Liver (tissue), 9 donors: ENCODE measurements around the gene SLC30A3. TPM values are rescaled to one million over a fixed set of nuclear protein-coding genes. Genes with fewer than 3 reads are reported as not detected.

Experiments
- DNase-seq: peaks from one replicate; pipeline ENCODE4 v3.0.0-alpha.2; 2017; ENCODE audit warnings: low spot score
- H3K27ac ChIP-seq, 2 donors: one replicate each; pipeline ENCODE4 v1.7.0; 2013; ENCODE audit warnings: inconsistent platforms in 2 of 2, low read length in 2 of 2, control low read depth in 1 of 2, low read depth in 1 of 2, mild to moderate bottlenecking in 1 of 2
- H3K27me3 ChIP-seq, 4 donors: one replicate each; pipeline versions ENCODE4 v1.6.1 to v1.7.0; 2013; ENCODE audit warnings: low read length in 3 of 4, inconsistent platforms in 1 of 4, mild to moderate bottlenecking in 1 of 4, moderate library complexity in 1 of 4; ENCODE audit not compliant: control insufficient read depth in 4 of 4, insufficient read depth in 4 of 4
- H3K36me3 ChIP-seq, 4 donors: one replicate each; pipeline versions ENCODE4 v1.6.1 to v1.7.0; 2013; ENCODE audit warnings: low read length in 3 of 4, mild to moderate bottlenecking in 3 of 4, low read depth in 1 of 4, moderate library complexity in 1 of 4; ENCODE audit not compliant: control insufficient read depth in 4 of 4, insufficient read depth in 3 of 4
- H3K4me1 ChIP-seq, 4 donors: one replicate each; pipeline versions ENCODE4 v1.6.1 to v1.7.0; 2013; ENCODE audit warnings: low read length in 3 of 4, mild to moderate bottlenecking in 3 of 4, moderate library complexity in 1 of 4; ENCODE audit not compliant: control insufficient read depth in 4 of 4, insufficient read depth in 4 of 4
- H3K4me3 ChIP-seq, 3 donors: one replicate each; pipeline versions ENCODE4 v1.6.1 to v1.7.0; 2013; ENCODE audit warnings: low read length in 3 of 3, control low read depth in 1 of 3, low read depth in 1 of 3, mild to moderate bottlenecking in 1 of 3
- H3K9ac ChIP-seq, 2 donors: one replicate each; pipeline ENCODE4 v1.7.0; 2013; ENCODE audit warnings: low read length in 2 of 2, mild to moderate bottlenecking in 2 of 2, moderate library complexity in 2 of 2, control low read depth in 1 of 2, low read depth in 1 of 2
- H3K9me3 ChIP-seq, 4 donors: one replicate each; pipeline versions ENCODE4 v1.6.1 to v1.7.0; 2013; ENCODE audit warnings: low read length in 3 of 4; ENCODE audit not compliant: control insufficient read depth in 4 of 4
- CTCF ChIP-seq: fragments of 150-350 bp; IDR thresholded peaks from 2 replicates; pipeline ENCODE4 v1.5.1; 2017; ENCODE audit warnings: improper control_type of control experiment, low read depth, low read length; ENCODE audit not compliant: missing input control
- FOXA1 ChIP-seq: IDR thresholded peaks from 2 replicates; pipeline ENCODE4 v1.6.1; 2016; ENCODE audit warnings: antibody characterized with exemption
- FOXA2 ChIP-seq: IDR thresholded peaks from 2 replicates; pipeline ENCODE4 v1.6.1; 2016; ENCODE audit warnings: antibody characterized with exemption
- HNF4A ChIP-seq, 2 donors: conservative IDR thresholded peaks; 2 replicates each; pipeline ENCODE4 v1.6.1; 2016; ENCODE audit warnings: antibody characterized with exemption in 2 of 2, mild to moderate bottlenecking in 2 of 2
- HNF4G ChIP-seq: IDR thresholded peaks from 2 replicates; pipeline ENCODE4 v1.6.1; 2016; ENCODE audit warnings: antibody characterized with exemption
- JUND ChIP-seq, 2 donors: IDR thresholded peaks; 2 replicates each; pipeline ENCODE4 v1.6.1; 2016; ENCODE audit warnings: antibody characterized with exemption in 2 of 2
- NR2F2 ChIP-seq: IDR thresholded peaks from 2 replicates; pipeline ENCODE4 v1.6.1; 2016; ENCODE audit warnings: antibody characterized with exemption
- RAD21 ChIP-seq, 2 donors: IDR thresholded peaks; 2 replicates each; pipeline ENCODE4 v1.6.1; 2016; ENCODE audit warnings: antibody characterized with exemption in 2 of 2, mild to moderate bottlenecking in 2 of 2
- SP1 ChIP-seq: IDR thresholded peaks from 2 replicates; pipeline ENCODE4 v1.6.1; 2018; ENCODE audit warnings: antibody characterized with exemption, mild to moderate bottlenecking
- TAF1 ChIP-seq: conservative IDR thresholded peaks from 2 replicates; pipeline ENCODE4 v1.6.1; 2016; ENCODE audit warnings: antibody characterized with exemption, mild to moderate bottlenecking
- YY1 ChIP-seq: IDR thresholded peaks from 2 replicates; pipeline ENCODE4 v1.6.1; 2016; ENCODE audit warnings: antibody characterized with exemption, mild to moderate bottlenecking
- ZBTB33 ChIP-seq: IDR thresholded peaks from 2 replicates; pipeline ENCODE4 v1.6.1; 2016; ENCODE audit warnings: antibody characterized with exemption
- WGBS: extraction: QIAGEN DNeasy Blood & Tissue Kit; methylation state at CpG from one replicate; pipeline ENCODE4 v1.1.7; 2013; 5-methylcytosine and 5-hydroxymethylcytosine counted together
- polyA plus RNA-seq, 2 donors: library from polyadenylated mRNA; stranded (reverse) in 1 of 2; unstranded in 1 of 2; fragments of 200-250 nt in 1 of 2; fragments of >200 nt in 1 of 2; fragmentation: Nextera tagmentation in 1 of 2; extraction: Ambion mirVana in 1 of 2; gene quantifications; one replicate each; pipeline versions ENCODE4 v1.2.1 to v1.2.3, GENCODE V29; 2013 to 2015
- total RNA-seq, 2 donors: library from RNA; depleted of rRNA; stranded (reverse); fragments of >200 nt; gene quantifications; one replicate each; pipeline ENCODE4 v1.2.3, GENCODE V29; 2014
- TF ChIP-seq, protein P1 (sequence below): IDR thresholded peaks from 2 replicates; pipeline ENCODE4 v1.6.1; 2016; ENCODE audit warnings: antibody characterized with exemption
- TF ChIP-seq, protein P2 (sequence below): IDR thresholded peaks from 2 replicates; pipeline ENCODE4 v1.6.1; 2016; ENCODE audit warnings: antibody characterized with exemption, mild to moderate bottlenecking
- donor health status: healthy.
- donor health status: healthy.
- donor health status: healthy.
- donor health status: healthy.
- donor health status: healthy.

Gene SLC30A3
- total and polyA plus RNA-seq, 4 donors: 0.20 TPM; not detected in 3

DNA sequence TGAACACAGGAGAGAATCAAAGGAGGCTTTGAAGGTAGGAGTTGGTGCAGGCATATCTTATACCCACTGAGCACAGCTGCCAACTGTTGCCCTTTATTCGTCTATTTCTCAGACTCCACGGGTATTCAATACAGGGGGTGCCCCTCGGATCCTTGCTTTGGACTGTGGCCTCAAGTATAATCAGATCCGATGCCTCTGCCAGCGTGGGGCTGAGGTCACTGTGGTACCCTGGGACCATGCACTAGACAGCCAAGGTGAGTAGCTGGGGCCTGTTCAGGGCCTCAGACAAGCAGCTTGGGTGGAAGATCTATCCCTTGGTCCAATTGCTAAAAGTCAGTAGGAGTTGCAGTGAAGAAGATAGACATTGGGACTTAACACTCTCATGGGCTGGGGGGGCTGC lies 40.4 kb downstream of the SLC30A3 start:
- Histone ChIP-seq H3K27me3 (no peaks in the 10 kb centered on the region), H3K4me3 (no peak overlapping the region), H3K36me3 (peaks cover 18 to 61% (median 52%) of the 10 kb centered on the region in 4 donors), H3K27ac (no peak overlapping the region), H3K4me1 (peaks cover 0 to 10% (median 2%) of the 10 kb centered on the region in 4 donors), H3K9ac (no peak overlapping the region), H3K9me3 (no peaks in the 10 kb centered on the region)
- 98% methylated on average over 5 of the region's 5 CpGs for WGBS
- DNase-seq: no peak
- TF ChIP-seq JUND (IDR thresholded peaks at IDR 0.05) (no peak), NR2F2 (no peak), ZBTB33 (no peak)

DNA sequence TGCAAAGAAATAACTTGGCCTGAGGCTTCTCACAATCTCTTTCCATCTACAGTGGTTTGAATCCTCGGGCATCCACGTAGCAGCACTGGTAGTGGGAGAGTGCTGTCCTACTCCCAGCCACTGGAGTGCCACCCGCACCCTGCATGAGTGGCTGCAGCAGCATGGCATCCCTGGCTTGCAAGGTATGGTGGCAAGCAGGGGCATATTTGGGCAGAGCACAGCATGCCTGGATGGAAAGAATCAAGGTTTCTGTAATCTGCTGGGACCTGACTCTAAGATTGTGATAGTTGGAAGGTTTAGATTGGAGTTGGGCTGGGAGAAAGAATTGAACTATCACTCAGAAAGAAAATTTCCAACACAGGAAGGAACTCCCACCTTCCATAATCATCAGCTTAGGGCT lies 41.7 kb downstream of the SLC30A3 start:
- Histone ChIP-seq H3K27me3 (no peaks in the 10 kb centered on the region), H3K27ac (no peak overlapping the region), H3K9me3 (no peaks in the 10 kb centered on the region), H3K4me3 (no peak overlapping the region), H3K36me3 (peaks cover 16 to 48% (median 40%) of the 10 kb centered on the region in 4 donors), H3K4me1 (peaks cover 0 to 15% (median 5%) of the 10 kb centered on the region in 4 donors), H3K9ac (no peak overlapping the region)
- no peak for TF ChIP-seq SP1
- TF ChIP-seq YY1: no peak
- no peak for TF ChIP-seq CTCF
- TF ChIP-seq, protein P1, sequence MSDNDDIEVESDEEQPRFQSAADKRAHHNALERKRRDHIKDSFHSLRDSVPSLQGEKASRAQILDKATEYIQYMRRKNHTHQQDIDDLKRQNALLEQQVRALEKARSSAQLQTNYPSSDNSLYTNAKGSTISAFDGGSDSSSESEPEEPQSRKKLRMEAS: no peak
- no peak for TF ChIP-seq HNF4A (conservative IDR thresholded peaks at IDR 0.05)
- no peak for TF ChIP-seq RAD21 (IDR thresholded peaks at IDR 0.05)
- TF ChIP-seq NR2F2: no peak
- no peak for TF ChIP-seq ZBTB33
- TF ChIP-seq FOXA2: no peak
- no peak for TF ChIP-seq JUND (IDR thresholded peaks at IDR 0.05)
- no peak for TF ChIP-seq HNF4G
- TF ChIP-seq, protein P2, sequence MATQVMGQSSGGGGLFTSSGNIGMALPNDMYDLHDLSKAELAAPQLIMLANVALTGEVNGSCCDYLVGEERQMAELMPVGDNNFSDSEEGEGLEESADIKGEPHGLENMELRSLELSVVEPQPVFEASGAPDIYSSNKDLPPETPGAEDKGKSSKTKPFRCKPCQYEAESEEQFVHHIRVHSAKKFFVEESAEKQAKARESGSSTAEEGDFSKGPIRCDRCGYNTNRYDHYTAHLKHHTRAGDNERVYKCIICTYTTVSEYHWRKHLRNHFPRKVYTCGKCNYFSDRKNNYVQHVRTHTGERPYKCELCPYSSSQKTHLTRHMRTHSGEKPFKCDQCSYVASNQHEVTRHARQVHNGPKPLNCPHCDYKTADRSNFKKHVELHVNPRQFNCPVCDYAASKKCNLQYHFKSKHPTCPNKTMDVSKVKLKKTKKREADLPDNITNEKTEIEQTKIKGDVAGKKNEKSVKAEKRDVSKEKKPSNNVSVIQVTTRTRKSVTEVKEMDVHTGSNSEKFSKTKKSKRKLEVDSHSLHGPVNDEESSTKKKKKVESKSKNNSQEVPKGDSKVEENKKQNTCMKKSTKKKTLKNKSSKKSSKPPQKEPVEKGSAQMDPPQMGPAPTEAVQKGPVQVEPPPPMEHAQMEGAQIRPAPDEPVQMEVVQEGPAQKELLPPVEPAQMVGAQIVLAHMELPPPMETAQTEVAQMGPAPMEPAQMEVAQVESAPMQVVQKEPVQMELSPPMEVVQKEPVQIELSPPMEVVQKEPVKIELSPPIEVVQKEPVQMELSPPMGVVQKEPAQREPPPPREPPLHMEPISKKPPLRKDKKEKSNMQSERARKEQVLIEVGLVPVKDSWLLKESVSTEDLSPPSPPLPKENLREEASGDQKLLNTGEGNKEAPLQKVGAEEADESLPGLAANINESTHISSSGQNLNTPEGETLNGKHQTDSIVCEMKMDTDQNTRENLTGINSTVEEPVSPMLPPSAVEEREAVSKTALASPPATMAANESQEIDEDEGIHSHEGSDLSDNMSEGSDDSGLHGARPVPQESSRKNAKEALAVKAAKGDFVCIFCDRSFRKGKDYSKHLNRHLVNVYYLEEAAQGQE: no peak
- TF ChIP-seq TAF1: no peak
- no peak for TF ChIP-seq FOXA1
- WGBS: 96% methylated on average over 3 of the region's 3 CpGs
- DNase-seq: no peak
